HG02763 (cell line): ENCODE results near the gene SPTAN1.

Source experiments
- ATAC-seq: cut with Tn5 transposase; IDR thresholded peaks from one replicate; pipeline ENCODE4 v1.9.1; 2021; ENCODE audit warnings: mild to moderate bottlenecking, moderate library complexity; ENCODE audit not compliant: unreplicated experiment

Gene SPTAN1

DNA sequence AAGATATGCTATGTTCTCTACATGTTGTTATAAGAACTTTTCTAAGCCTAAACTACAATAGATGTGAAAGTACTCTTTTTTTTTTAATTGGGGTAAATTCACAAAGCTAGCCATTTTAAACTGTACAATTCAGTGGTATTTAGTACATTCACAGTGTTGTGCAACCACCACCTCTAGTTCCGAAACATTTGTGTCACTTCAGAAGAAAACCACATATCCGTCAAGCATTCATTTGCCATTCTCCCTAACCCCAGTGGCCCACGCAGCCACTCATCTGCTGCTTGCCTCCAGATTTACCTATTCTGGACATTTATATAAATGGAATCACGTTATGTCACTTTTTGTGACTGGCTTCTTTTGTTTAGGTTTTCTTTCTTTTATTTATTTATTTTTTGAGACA lies 43.1 kb downstream of the SPTAN1 start:
- ATAC-seq, result no peak

DNA sequence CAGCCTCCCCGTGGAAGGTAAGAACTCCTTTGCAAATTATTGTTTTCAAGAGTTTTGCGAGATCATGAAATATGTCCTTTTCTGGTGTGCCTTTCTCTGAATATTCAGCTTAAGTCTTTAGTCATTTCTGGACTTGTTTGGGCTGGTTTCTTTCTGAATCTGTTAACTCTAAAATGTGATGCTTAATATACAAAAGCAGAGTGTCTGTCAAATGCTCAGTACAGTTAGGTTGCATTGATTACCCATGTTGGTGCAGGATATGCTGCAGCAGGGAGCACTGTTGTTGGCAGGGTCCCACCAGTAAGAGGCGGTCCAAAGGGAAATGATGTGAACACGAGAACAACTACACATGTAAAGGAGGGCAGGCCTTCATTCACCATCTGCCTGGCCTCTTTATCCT lies 47.7 kb downstream of the SPTAN1 start:
- no peak for ATAC-seq

DNA sequence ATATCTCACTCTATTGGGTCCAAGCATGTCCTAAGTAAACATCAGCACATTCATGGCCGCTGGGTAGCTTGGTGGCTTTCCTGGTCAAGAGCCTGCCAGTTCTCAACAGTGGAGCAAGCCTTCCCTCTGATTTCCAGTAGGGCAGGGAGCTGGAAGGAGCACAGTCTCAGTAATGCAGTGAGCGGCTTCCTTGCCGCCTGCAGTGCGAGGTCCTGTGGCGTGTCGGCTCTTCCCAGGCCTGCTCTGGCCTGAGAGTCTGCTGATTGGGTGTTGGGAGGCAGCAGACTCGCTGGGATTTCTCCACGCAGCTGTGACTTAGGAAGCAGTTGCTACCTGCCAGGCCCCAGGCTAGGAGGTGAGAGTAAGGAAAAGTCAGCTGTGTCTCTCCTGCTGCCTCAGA lies 51.3 kb downstream of the SPTAN1 start:
- ATAC-seq, result no peak

DNA sequence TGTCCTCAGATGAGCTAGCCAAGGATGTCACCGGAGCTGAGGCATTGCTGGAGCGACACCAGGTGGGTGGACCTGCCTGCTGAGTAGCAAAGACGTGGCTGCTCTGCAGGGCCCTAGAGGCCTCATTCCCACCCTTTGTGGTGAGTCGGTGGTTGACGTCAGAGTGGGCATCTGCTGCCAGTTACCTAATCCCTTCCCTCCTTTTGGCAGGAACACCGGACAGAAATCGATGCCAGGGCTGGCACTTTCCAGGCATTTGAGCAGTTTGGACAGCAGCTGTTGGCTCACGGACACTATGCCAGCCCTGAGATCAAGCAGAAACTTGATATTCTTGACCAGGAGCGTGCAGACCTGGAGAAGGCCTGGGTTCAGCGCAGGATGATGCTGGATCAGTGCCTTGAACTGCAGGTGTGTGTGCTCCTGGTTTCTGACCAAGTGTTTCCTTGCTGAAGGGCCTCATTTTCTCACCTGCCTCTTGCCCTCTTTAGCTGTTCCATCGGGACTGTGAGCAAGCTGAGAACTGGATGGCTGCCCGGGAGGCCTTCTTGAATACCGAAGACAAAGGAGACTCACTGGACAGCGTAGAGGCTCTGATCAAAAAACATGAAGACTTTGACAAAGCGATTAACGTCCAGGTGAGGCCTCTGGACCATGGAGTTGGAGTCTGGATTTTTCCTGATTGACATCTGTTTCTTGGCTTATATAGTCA lies 55.4 kb downstream of the SPTAN1 start:
- ATAC-seq, result no peak

DNA sequence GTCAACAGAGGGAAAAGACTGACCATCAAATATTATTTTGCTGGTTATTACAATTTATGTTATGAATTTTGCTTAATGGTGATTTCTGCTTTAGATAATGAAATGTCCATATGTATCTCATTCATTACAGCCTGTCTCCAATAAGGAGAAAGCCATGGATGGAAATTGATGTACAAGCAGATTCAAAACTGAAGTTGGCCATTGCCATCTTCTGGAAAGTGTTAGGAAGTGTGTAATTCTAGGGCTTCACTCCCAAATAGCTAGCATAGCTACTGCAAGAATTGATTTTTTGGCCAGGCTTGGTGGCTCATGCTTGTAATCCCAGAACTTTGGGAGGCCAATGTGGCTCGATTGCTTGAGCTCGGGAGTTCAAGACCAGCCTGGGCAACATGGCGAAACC lies 58.5 kb downstream of the SPTAN1 start:
- ATAC-seq, result no peak

DNA sequence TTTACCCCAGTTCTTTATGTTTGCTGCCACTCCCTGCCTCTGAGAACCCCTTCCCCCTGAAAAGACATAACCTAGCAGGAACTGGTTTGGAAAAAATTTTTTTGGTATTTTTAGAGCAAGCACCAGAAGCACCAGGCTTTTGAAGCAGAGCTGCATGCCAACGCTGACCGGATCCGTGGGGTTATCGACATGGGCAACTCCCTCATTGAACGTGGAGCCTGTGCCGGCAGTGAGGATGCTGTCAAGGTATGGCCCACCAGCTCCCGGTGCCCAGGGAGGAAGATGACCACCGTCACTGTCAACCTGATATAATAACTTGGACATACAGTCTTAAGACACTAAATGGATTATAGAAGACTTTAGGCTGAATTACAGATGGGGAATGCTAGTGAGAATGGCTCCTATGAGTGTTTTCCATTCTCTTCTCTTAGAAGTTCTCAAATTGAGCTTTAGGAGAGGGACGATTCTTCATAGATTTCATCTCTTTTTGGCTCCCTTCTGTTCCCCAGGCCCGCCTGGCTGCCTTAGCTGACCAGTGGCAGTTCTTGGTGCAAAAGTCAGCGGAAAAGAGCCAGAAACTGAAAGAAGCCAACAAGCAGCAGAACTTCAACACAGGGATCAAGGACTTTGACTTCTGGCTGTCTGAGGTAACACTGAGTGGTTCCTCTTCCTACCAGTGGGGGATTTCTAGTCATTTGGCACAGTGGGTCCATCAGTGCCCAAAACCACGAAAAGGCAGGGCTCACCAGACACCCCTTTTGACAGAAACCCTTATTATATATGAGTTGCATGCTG lies 59.4 kb downstream of the SPTAN1 start:
- no peak for ATAC-seq

DNA sequence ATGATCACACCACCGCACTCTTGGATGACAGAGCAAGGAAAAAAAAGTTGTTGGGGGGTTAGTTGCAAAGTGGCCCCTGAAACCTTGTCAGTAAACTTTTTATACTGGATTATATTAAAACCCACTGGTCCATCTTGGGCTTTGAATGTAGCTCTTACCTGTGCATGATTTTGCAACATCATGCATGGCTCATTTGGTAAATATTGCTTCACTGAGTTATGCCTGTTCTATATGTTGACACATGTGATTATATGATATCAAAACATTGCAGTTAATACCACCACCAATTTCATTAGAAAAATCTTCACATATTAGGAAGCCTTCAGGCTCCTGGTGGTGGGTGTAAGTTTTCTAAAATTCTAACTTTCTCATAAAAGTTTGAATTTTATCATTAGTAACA lies 62.3 kb downstream of the SPTAN1 start:
- ATAC-seq, result no peak

GRCh38 chr9:128615571-128615970 lies 63.2 kb downstream of the SPTAN1 start:
- ATAC-seq, result no peak

DNA sequence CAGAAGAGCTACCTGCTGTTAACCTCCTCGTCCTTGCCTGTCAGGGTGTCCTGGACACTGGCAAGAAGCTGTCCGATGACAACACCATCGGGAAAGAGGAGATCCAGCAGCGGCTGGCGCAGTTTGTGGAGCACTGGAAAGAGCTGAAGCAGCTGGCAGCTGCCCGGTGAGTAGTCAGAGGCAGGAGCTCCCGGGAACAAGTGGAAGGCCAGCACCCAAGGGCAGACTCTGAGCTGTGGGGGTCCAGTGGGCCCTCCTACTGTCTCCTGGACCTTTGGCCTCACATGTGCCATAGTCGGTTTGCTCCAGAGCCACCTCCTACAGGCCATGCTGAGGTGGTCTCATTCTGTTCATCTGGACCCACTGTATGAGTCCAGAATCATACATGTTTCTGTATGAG lies 65.6 kb downstream of the SPTAN1 start:
- ATAC-seq, result no peak

- ATAC-seq, result no peak
Observed at GRCh38 chr9:128619127-128619526, 66.7 kb downstream of the SPTAN1 start.

GRCh38 chr9:128619779-128620178 lies 67.4 kb downstream of the SPTAN1 start:
- no peak for ATAC-seq

GRCh38 chr9:128621730-128622455 lies 69.5 kb downstream of the SPTAN1 start:
- ATAC-seq, result no peak

GRCh38 chr9:128624566-128624965 lies 72.2 kb downstream of the SPTAN1 start:
- no peak for ATAC-seq

- no peak for ATAC-seq
Observed at GRCh38 chr9:128625391-128626146, 73.2 kb downstream of the SPTAN1 start.

- no peak for ATAC-seq
Observed at GRCh38 chr9:128626181-128626580, 73.8 kb downstream of the SPTAN1 start.

- no peak for ATAC-seq
Observed at GRCh38 chr9:128627127-128627715, 74.8 kb downstream of the SPTAN1 start.

DNA sequence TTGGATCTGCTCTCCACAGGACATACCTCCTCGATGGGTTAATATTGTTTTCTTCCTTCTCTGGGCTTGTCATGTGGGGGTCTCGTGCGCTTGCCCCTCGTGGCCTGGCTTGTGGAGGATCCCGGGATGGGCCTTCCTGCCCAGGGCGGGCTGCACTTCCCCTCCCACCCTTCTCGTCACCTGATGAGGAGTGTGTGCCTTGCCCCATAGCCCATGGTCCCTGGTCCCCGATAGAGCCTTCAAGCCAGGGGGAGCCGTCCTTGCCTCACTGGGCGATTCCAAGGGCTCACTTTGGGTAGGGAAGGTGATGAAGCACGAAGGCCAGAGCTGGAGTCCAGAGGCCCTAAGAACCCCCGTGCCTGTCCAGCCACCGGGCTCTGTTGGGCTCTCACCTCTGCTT lies 75.5 kb downstream of the SPTAN1 start:
- ATAC-seq, result no peak

DNA sequence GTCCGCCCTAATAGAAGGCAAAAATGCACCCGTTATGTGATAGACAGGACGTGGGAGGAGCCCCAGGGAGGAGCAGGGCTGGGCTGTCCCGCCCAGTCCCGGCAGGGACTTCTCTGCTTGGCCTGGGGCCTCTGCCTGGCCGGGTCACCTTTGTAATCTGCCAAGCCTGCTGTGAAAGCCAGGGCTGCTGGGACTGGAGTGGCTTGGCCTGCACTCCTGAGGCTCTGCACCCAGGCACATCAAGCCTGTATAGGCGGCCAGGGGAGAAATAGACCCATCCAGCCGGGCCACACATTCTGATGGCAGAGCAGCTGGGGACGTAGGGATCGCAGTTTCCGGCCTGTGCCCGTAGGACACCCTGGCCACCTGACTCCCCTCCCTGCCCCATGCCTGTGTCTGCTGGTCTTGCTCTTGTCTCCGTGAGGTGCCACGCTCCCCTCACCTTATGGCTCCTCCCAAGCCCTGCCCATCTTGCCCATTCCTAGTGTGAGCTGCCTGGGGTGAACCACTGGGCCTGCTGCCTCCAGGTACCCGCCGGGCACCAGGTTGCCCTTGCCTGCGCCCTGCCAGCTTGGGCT lies 76.2 kb downstream of the SPTAN1 start:
- no peak for ATAC-seq

DNA sequence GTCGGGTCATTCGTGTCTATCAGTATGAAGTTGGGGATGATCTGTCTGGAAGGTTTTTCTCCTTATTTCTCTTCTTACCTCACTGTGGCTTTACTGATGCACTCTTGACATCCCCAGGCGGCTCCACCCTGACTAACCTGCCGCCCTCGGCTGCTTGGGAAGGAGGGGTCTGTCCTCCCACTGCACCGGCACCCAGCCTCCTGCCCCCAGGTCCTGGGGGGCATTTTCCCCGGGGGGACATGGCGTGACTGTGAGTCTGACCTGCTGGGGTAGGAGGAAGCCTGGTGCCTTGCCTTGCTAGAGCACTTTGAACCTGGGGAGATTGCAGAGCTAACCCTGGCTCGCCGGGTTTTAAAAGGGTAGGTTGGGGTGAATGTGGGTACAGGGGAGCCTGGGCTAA lies 76.7 kb downstream of the SPTAN1 start:
- no peak for ATAC-seq

DNA sequence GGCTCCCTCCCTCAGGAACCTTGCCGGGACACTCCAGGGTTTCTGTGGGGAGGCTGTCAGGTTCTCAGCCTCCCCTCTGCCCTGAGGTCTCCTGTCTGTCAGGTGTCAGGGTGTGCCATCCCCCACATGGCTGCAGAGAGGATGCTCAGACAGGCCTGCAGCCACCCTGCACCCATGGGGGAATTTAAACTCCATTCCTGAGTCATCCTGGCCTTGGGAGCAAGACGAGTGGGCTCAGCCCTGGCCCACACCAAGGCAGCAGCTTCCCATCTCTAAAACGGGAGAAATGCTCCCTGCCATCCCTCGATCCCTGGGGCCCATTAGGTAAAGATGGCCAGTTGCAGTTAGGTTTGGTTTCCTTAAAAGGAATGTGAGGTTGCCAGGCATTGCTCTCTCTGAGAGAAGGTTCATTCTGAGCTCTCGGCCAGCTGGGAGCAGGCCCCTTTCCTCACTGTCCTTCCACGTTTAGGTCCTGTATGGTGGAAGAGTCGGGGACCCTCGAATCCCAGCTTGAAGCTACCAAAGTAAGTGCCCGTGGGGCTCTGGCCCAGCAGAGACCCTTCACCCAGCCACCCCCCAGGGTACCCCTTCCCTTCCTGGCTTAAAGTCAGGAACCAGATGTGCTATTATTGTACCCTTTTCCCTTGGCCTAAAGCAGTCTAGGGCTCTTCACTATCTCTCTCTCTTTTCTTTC lies 77.6 kb downstream of the SPTAN1 start:
- ATAC-seq, result no peak
